K562 (cell line): ENCODE data around the gene STK11. TPM values are rescaled to one million over a fixed set of nuclear protein-coding genes. Genes with fewer than 3 reads are reported as not detected.

Experiments
- ARID3A ChIP-seq: IDR thresholded peaks from 2 replicates; pipeline ENCODE4 v1.6.1; 2012; ENCODE audit warnings: low read depth, low read length, improper control_type of control experiment, borderline replicate concordance
- ATF2 ChIP-seq: sonication (generic); formaldehyde crosslinking; IDR thresholded peaks from 2 replicates; pipeline ENCODE4 v1.8.1; 2022; ENCODE audit warnings: missing genetic modification reagents
- BRD9 ChIP-seq: fragments of 450-650 bp; IDR thresholded peaks from 2 replicates; pipeline ENCODE4 v1.6.1; 2018; ENCODE audit warnings: low read depth; ENCODE audit not compliant: partially characterized antibody
- E2F3 ChIP-seq: fragments of 250-450 bp; sonication (Bioruptor Pico); IDR thresholded peaks from 2 replicates; pipeline ENCODE4 v1.4.0; 2020; ENCODE audit warnings: mild to moderate bottlenecking
- E2F6 ChIP-seq, 2 experiments: IDR thresholded peaks; 2 replicates each; pipeline ENCODE4 v1.6.1; 2011; ENCODE audit warnings: borderline replicate concordance in 1 of 2, control low read depth in 1 of 2, low read depth in 1 of 2, low read length in 1 of 2, mild to moderate bottlenecking in 1 of 2, mixed read lengths in 1 of 2, moderate library complexity in 1 of 2; ENCODE audit not compliant: insufficient read depth in 1 of 2, insufficient read length in 1 of 2, poor library complexity in 1 of 2, severe bottlenecking in 1 of 2; ENCODE audit errors: extremely low read depth in 1 of 2
- FOXP4 ChIP-seq: sonication (generic); formaldehyde crosslinking; IDR thresholded peaks from 2 replicates; pipeline ENCODE4 v1.8.0; 2022; ENCODE audit warnings: mild to moderate bottlenecking, missing genetic modification reagents, borderline replicate concordance
- HOXB6 ChIP-seq: fragments of 250-450 bp; sonication (Bioruptor Pico); IDR thresholded peaks from 2 replicates; pipeline ENCODE4 v1.5.1; 2022; ENCODE audit warnings: mild to moderate bottlenecking, borderline replicate concordance
- MCM2 ChIP-seq: fragments of 450-650 bp; IDR thresholded peaks from 2 replicates; pipeline ENCODE4 v1.6.1; 2017; ENCODE audit warnings: low read depth, mild to moderate bottlenecking
- NEUROD1 ChIP-seq: fragments of 150-350 bp; IDR thresholded peaks from 2 replicates; pipeline ENCODE4 v1.6.1; 2014; ENCODE audit warnings: borderline replicate concordance, low read length, low read depth; ENCODE audit not compliant: partially characterized antibody
- NR2C1 ChIP-seq, 2 experiments: fragments of 450-650 bp; IDR thresholded peaks; 2 replicates each; pipeline ENCODE4 v1.6.1; 2017; ENCODE audit warnings: mild to moderate bottlenecking in 2 of 2, antibody characterized with exemption in 1 of 2, inconsistent platforms in 1 of 2, missing compliant biosample characterization in 1 of 2, missing genetic modification characterization in 1 of 2
- POLR2G ChIP-seq: fragments of 200-400 bp; formaldehyde crosslinking; IDR thresholded peaks from 2 replicates; pipeline ENCODE4 v1.6.1; 2017; ENCODE audit warnings: low read depth, mild to moderate bottlenecking, antibody characterized with exemption, low read length, moderate library complexity
- TRIM24 ChIP-seq, 2 experiments: fragments of 450-650 bp; IDR thresholded peaks; 2 replicates each; pipeline ENCODE4 v1.6.1; 2016
- ZNF444 ChIP-seq: fragments of 250-450 bp; sonication (Bioruptor Pico); IDR thresholded peaks from 2 replicates; pipeline ENCODE4 v1.4.0; 2020; ENCODE audit warnings: mild to moderate bottlenecking, moderate library complexity
- ZNF696 ChIP-seq: fragments of 250-450 bp; sonication (Bioruptor Pico); conservative IDR thresholded peaks from 2 replicates; pipeline ENCODE4 v1.4.0; 2020; ENCODE audit warnings: mild to moderate bottlenecking, moderate library complexity
- ZNF699 ChIP-seq: fragments of 250-450 bp; sonication (Bioruptor Pico); IDR thresholded peaks from 2 replicates; pipeline ENCODE4 v1.8.0; 2021; ENCODE audit warnings: mild to moderate bottlenecking, moderate library complexity; ENCODE audit not compliant: insufficient replicate concordance
- ZNF707 ChIP-seq: fragments of 250-450 bp; sonication (Bioruptor Pico); conservative IDR thresholded peaks from 2 replicates; pipeline ENCODE4 v1.8.0; 2022; ENCODE audit warnings: inconsistent platforms, mild to moderate bottlenecking, moderate library complexity
- ZNF75A ChIP-seq: fragments of 450-650 bp; formaldehyde crosslinking; IDR thresholded peaks from 2 replicates; pipeline ENCODE4 v1.4.0; 2020; ENCODE audit warnings: mild to moderate bottlenecking
- polyA plus RNA-seq, 8 experiments: library from polyadenylated mRNA; depleted of rRNA in 4 of 8; stranded (reverse) in 5 of 8; unstranded in 3 of 8; fragments of >200 nt; fragmentation: Nextera tagmentation in 2 of 8; fragmentation: Illumina TruSeq in 1 of 8; extraction: Ambion mirVana in 2 of 8; extraction: Trizol in 1 of 8; gene quantifications; 2 replicates each; pipeline versions ENCODE4 v1.2.1 to v1.2.3, GENCODE V29; 2011 to 2014; ENCODE audit warnings: inconsistent platforms in 1 of 8, missing spikeins in 1 of 8
- total RNA-seq, 7 experiments: library from RNA; depleted of rRNA in 6 of 7; stranded (reverse); fragments of >200 nt in 6 of 7; fragmentation: Illumina TruSeq in 2 of 7; extraction: Trizol in 2 of 7; gene quantifications; 2 replicates each; pipeline versions ENCODE4 v1.2.1 to v1.2.3, GENCODE V29; 2011 to 2021; ENCODE audit warnings: low replicate concordance in 1 of 7

Gene STK11
- total and polyA plus RNA-seq, 9 of the 15 experiments (the other 6 are each of a cell fraction or from before 2014, with no cell fraction given) = 0.15 to 96.5 (median 31.7) TPM

GRCh38 chr19:1269478-1270212, 64.1 kb downstream of the STK11 start (continued):
- TF ChIP-seq FOXP4 (CRISPR knock-in tag) (peak; percentile 23; the same call in 1 of the 2 replicates), POLR2G (peak; percentile 99), ZNF699 (CRISPR knock-in tag) (no peak), NR2C1 (IDR thresholded peaks at IDR 0.05) (0 out of 2 replicates have a peak, but pooled peaks have one; percentile 38), NR2C1 (tag; IDR thresholded peaks at IDR 0.05) (peak; percentile 69), ATF2 (CRISPR knock-in tag) (no peak), ZNF707 (CRISPR knock-in tag) (no peak), E2F6 (IDR thresholded peaks at IDR 0.05; ENCODE audit: borderline replicate concordance in 1 of 2, extremely low read depth in 1 of 2, insufficient read depth in 1 of 2, insufficient read length in 1 of 2, low read depth in 1 of 2, low read length in 1 of 2, poor library complexity in 1 of 2, severe bottlenecking in 1 of 2) (peak; percentile 98 to 99), NEUROD1 (no peak), MCM2 (no peak), E2F3 (peak; percentile 92), ZNF444 (no peak), ZNF696 (no peak), BRD9 (no peak), TRIM24 (IDR thresholded peaks at IDR 0.05) (no peak), HOXB6 (CRISPR knock-in tag) (0 out of 2 replicates have a peak, but pooled peaks have one; percentile 76), ZNF75A (no peak), ARID3A (no peak)
